Measurements from ENCODE around the gene NRXN3. TPM values are rescaled to one million over a fixed set of nuclear protein-coding genes. Genes with fewer than 3 reads are reported as not detected.

The NRXN3 gene
- total RNA-seq, 5 donors from 2014 or later (not counting 1 experiment from before 2014, with no cell fraction given) = not detected

DNA sequence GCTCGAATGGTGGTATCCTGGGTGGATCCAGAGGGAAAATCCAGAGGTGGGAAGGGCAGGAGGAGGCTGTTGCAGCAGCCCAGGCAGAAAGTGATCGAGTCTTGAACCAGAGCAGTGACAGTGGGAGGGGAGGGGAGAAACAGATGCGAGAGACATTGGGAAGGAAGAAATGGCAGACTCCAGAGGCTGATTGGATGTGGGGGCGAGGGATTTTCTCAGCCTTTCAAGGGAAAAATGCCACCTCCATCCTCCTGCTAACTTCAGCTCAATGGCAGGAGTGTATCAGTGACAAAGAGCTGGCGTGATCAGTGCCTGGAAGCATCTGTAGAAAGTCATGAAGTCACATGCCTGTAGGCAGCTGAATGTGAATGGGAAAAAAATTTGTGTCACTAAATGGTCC, 38.6 kb upstream of the NRXN3 start:
- no peak overlapping the region for H3K4me3 ChIP-seq (ENCODE audit: control insufficient read depth in 1 of 2, extremely low read depth in 1 of 2, low read length in 1 of 2)
- H3K36me3 Mint-ChIP-seq = no peaks in the 10 kb centered on the region
- H3K4me1 Mint-ChIP-seq = no peaks in the 10 kb centered on the region
- H3K9me3 Mint-ChIP-seq = peaks cover 0 to under 1% (median 0%) of the 10 kb centered on the region in 3 donors
- no peaks in the 10 kb centered on the region for H3K27me3 ChIP-seq (replicated peaks in 1 of 2; ENCODE audit: control insufficient read depth in 2 of 2, extremely low read depth in 1 of 2, insufficient read depth in 2 of 2, low read length in 1 of 2)
- CTCF ChIA-PET = no interaction called here
- H3K27ac Mint-ChIP-seq = no peak overlapping the region
- POLR2A ChIA-PET = no interaction called here
- no peak for DNase-seq
- H3K27me3 Mint-ChIP-seq = peaks cover 6 to 14% of the 10 kb centered on the region in 2 donors
- no peaks in the 10 kb centered on the region for H3K9me3 ChIP-seq
- no peaks in the 10 kb centered on the region for H3K4me1 ChIP-seq (ENCODE audit: control insufficient read depth in 1 of 2, extremely low read depth in 1 of 2, insufficient read depth in 2 of 2, low read length in 2 of 2)
- 65% methylated on average over 2 of the region's 5 CpGs for WGBS (ENCODE audit: insufficient coverage)
- H3K4me3 Mint-ChIP-seq = no peak overlapping the region
- no peaks in the 10 kb centered on the region for H3K36me3 ChIP-seq (ENCODE audit: control insufficient read depth in 2 of 2, extremely low read depth in 1 of 2, insufficient read depth in 1 of 2, low read length in 1 of 2)
- no peak overlapping the region for H3K27ac ChIP-seq (ENCODE audit: low read length)
- ATAC-seq (replicated peaks in 1 of 4) = no peak

- no peak overlapping the region for H3K4me3 ChIP-seq (ENCODE audit: control insufficient read depth in 1 of 2, extremely low read depth in 1 of 2, low read length in 1 of 2)
- H3K4me3 Mint-ChIP-seq = no peak overlapping the region
- no peaks in the 10 kb centered on the region for H3K4me1 ChIP-seq (ENCODE audit: control insufficient read depth in 1 of 2, extremely low read depth in 1 of 2, insufficient read depth in 2 of 2, low read length in 2 of 2)
- H3K27me3 Mint-ChIP-seq = peaks cover 4 to 13% of the 10 kb centered on the region in 2 donors
- peaks cover 0 to 7% (median 0%) of the 10 kb centered on the region in 3 donors for H3K9me3 Mint-ChIP-seq
- CTCF ChIA-PET = no interaction called here
- no peak overlapping the region for H3K27ac ChIP-seq (ENCODE audit: low read length)
- WGBS (ENCODE audit: insufficient coverage) = no CpG with 5 or more reads among the region's 4 CpGs
- no peaks in the 10 kb centered on the region for H3K9me3 ChIP-seq
- POLR2A ChIA-PET = no interaction called here
- H3K4me1 Mint-ChIP-seq = no peaks in the 10 kb centered on the region
- no peaks in the 10 kb centered on the region for H3K27me3 ChIP-seq (replicated peaks in 1 of 2; ENCODE audit: control insufficient read depth in 2 of 2, extremely low read depth in 1 of 2, insufficient read depth in 2 of 2, low read length in 1 of 2)
- ATAC-seq (replicated peaks in 1 of 4) = no peak
- H3K27ac Mint-ChIP-seq = no peak overlapping the region
- H3K36me3 ChIP-seq (ENCODE audit: control insufficient read depth in 2 of 2, extremely low read depth in 1 of 2, insufficient read depth in 1 of 2, low read length in 1 of 2) = no peaks in the 10 kb centered on the region
- DNase-seq = no peak
- H3K36me3 Mint-ChIP-seq = no peaks in the 10 kb centered on the region
Observed at GRCh38 chr14:78135450-78135891, 34.7 kb upstream of the NRXN3 start.

DNA sequence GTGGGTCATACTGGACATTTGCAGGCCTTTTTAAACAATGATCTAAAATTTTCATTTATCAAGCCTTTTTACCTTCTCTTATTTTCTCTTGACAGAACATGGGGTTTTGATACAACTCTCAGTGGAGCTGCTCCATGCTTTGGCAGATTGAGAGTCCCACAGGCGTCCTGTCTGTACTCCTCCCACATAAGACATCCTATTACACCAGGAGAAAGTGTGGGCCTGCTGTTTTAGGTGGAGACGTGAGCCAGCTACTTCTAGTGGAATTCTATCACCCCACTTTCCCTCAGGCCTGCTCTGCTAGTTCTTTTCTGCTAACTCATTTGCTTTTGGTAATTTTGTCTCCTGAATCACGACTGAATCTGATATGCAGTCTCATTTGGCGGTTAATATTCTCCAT, 33.5 kb upstream of the NRXN3 start:
- H3K4me3 Mint-ChIP-seq = no peak overlapping the region
- no CpG with 5 or more reads among the region's 4 CpGs for WGBS (ENCODE audit: insufficient coverage)
- POLR2A ChIA-PET = no interaction called here

DNA sequence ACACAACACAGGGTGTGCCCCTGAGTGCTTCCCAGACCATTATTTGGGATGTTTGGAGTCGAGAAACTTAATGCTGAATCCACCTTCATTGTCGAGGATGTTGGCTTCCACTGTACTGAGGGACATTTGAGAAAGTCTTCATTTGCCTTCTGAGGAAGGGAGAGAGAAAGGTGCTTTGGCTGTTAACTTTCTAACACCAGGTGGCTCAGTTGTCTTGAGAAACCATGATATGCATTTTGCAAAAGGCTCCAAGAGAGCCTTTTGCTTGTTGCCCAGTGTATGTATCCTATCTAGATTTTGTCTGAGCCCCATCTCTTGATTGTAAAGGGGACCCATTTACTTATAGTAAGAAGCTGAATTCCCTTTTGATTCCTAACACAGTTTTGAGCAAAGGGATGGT, 28.6 kb upstream of the NRXN3 start:
- DNase-seq = no peak
- CTCF ChIA-PET = no interaction called here
- H3K4me3 Mint-ChIP-seq = no peak overlapping the region
- H3K27me3 ChIP-seq (replicated peaks in 1 of 2; ENCODE audit: control insufficient read depth in 2 of 2, extremely low read depth in 1 of 2, insufficient read depth in 2 of 2, low read length in 1 of 2) = no peaks in the 10 kb centered on the region
- H3K4me1 Mint-ChIP-seq = no peaks in the 10 kb centered on the region
- no peaks in the 10 kb centered on the region for H3K4me1 ChIP-seq (ENCODE audit: control insufficient read depth in 1 of 2, extremely low read depth in 1 of 2, insufficient read depth in 2 of 2, low read length in 2 of 2)
- ATAC-seq (replicated peaks in 1 of 4) = no peak
- POLR2A ChIA-PET = no interaction called here
- no peak overlapping the region for H3K27ac ChIP-seq (ENCODE audit: low read length)
- H3K9me3 ChIP-seq = no peaks in the 10 kb centered on the region
- no peak overlapping the region for H3K27ac Mint-ChIP-seq
- H3K36me3 Mint-ChIP-seq = no peaks in the 10 kb centered on the region
- H3K36me3 ChIP-seq (ENCODE audit: control insufficient read depth in 2 of 2, extremely low read depth in 1 of 2, insufficient read depth in 1 of 2, low read length in 1 of 2) = no peaks in the 10 kb centered on the region
- H3K4me3 ChIP-seq (ENCODE audit: control insufficient read depth in 1 of 2, extremely low read depth in 1 of 2, low read length in 1 of 2) = no peak overlapping the region
- peaks cover 0 to 6% (median 0%) of the 10 kb centered on the region in 3 donors for H3K9me3 Mint-ChIP-seq
- H3K27me3 Mint-ChIP-seq = peaks cover 4 to 9% of the 10 kb centered on the region in 2 donors
- 71% methylated on average over 1 of the region's 2 CpGs for WGBS (ENCODE audit: insufficient coverage)

More for the DNA sequence above, 33.5 kb upstream of the NRXN3 start:
- Histone ChIP-seq H3K9me3 (no peaks in the 10 kb centered on the region), H3K36me3 (ENCODE audit: control insufficient read depth in 2 of 2, extremely low read depth in 1 of 2, insufficient read depth in 1 of 2, low read length in 1 of 2) (no peaks in the 10 kb centered on the region), H3K27me3 (replicated peaks in 1 of 2; ENCODE audit: control insufficient read depth in 2 of 2, extremely low read depth in 1 of 2, insufficient read depth in 2 of 2, low read length in 1 of 2) (no peaks in the 10 kb centered on the region), H3K27ac (ENCODE audit: low read length) (no peak overlapping the region), H3K4me1 (ENCODE audit: control insufficient read depth in 1 of 2, extremely low read depth in 1 of 2, insufficient read depth in 2 of 2, low read length in 2 of 2) (no peaks in the 10 kb centered on the region), H3K4me3 (ENCODE audit: control insufficient read depth in 1 of 2, extremely low read depth in 1 of 2, low read length in 1 of 2) (no peak overlapping the region)
- no peak for DNase-seq
- Mint-ChIP-seq H3K4me1 (no peaks in the 10 kb centered on the region), H3K27ac (no peak overlapping the region), H3K9me3 (peaks cover 0 to 7% (median 0%) of the 10 kb centered on the region in 3 donors), H3K27me3 (peaks cover 4 to 13% of the 10 kb centered on the region in 2 donors), H3K36me3 (no peaks in the 10 kb centered on the region)
- CTCF ChIA-PET = no interaction called here
- ATAC-seq (replicated peaks in 1 of 4) = no peak

DNA sequence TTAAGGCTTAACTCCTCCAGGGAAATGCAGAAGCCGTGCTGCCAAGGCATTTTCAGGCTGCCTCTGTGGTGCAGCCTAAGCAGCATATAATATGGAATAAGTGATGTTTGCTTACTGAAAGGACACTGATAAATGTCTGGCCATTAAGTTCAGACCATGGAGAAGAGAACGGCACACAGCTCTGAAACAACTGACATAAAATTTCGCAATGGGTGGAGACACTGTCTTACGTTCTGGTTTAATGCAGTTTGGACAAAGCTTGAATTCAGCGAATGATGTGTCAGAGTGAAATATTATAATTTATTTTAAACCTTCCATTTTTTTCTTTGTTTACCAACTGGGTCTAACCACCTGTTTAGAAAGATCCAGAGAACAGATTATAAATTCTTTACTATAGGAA, 27.2 kb upstream of the NRXN3 start:
- Mint-ChIP-seq H3K36me3 (no peaks in the 10 kb centered on the region), H3K4me1 (no peaks in the 10 kb centered on the region), H3K4me3 (no peak overlapping the region), H3K27ac (no peak overlapping the region), H3K9me3 (no peaks in the 10 kb centered on the region), H3K27me3 (peaks cover 4 to 12% of the 10 kb centered on the region in 2 donors)
- CTCF ChIA-PET = no interaction called here
- no peaks in the 10 kb centered on the region for H3K27me3 ChIP-seq (replicated peaks in 1 of 2; ENCODE audit: control insufficient read depth in 2 of 2, extremely low read depth in 1 of 2, insufficient read depth in 2 of 2, low read length in 1 of 2)
- DNase-seq = no peak
- WGBS (ENCODE audit: insufficient coverage) = 78% methylated on average over 1 of the region's 5 CpGs
- POLR2A ChIA-PET = no interaction called here
- no peak for ATAC-seq (replicated peaks in 1 of 4)
- H3K9me3 ChIP-seq = no peaks in the 10 kb centered on the region
- H3K36me3 ChIP-seq (ENCODE audit: control insufficient read depth in 2 of 2, extremely low read depth in 1 of 2, insufficient read depth in 1 of 2, low read length in 1 of 2) = no peaks in the 10 kb centered on the region
- no peak overlapping the region for H3K4me3 ChIP-seq (ENCODE audit: control insufficient read depth in 1 of 2, extremely low read depth in 1 of 2, low read length in 1 of 2)
- H3K27ac ChIP-seq (ENCODE audit: low read length) = no peak overlapping the region
- no peaks in the 10 kb centered on the region for H3K4me1 ChIP-seq (ENCODE audit: control insufficient read depth in 1 of 2, extremely low read depth in 1 of 2, insufficient read depth in 2 of 2, low read length in 2 of 2)

GRCh38 chr14:78143489-78144145, 26.6 kb upstream of the NRXN3 start:
- Histone ChIP-seq H3K4me3 (ENCODE audit: control insufficient read depth in 1 of 2, extremely low read depth in 1 of 2, low read length in 1 of 2) (no peak overlapping the region), H3K27me3 (replicated peaks in 1 of 2; ENCODE audit: control insufficient read depth in 2 of 2, extremely low read depth in 1 of 2, insufficient read depth in 2 of 2, low read length in 1 of 2) (no peaks in the 10 kb centered on the region), H3K4me1 (ENCODE audit: control insufficient read depth in 1 of 2, extremely low read depth in 1 of 2, insufficient read depth in 2 of 2, low read length in 2 of 2) (no peaks in the 10 kb centered on the region), H3K9me3 (no peaks in the 10 kb centered on the region), H3K27ac (ENCODE audit: low read length) (no peak overlapping the region), H3K36me3 (ENCODE audit: control insufficient read depth in 2 of 2, extremely low read depth in 1 of 2, insufficient read depth in 1 of 2, low read length in 1 of 2) (no peaks in the 10 kb centered on the region)
- DNase-seq (no peak), ATAC-seq (replicated peaks in 1 of 4) (no peak)
- POLR2A ChIA-PET = no interaction called here
- CTCF ChIA-PET = no interaction called here
- no peak overlapping the region for H3K27ac Mint-ChIP-seq
- no peaks in the 10 kb centered on the region for H3K9me3 Mint-ChIP-seq
- H3K36me3 Mint-ChIP-seq = no peaks in the 10 kb centered on the region
- H3K4me1 Mint-ChIP-seq = no peaks in the 10 kb centered on the region
- H3K4me3 Mint-ChIP-seq = no peak overlapping the region
- peaks cover 2 to 11% of the 10 kb centered on the region in 2 donors for H3K27me3 Mint-ChIP-seq
- WGBS (ENCODE audit: insufficient coverage) = no CpG with 5 or more reads among the region's 7 CpGs
